ENCODE results near the gene ARHGAP31. TPM values are rescaled to one million over a fixed set of nuclear protein-coding genes. Genes with fewer than 3 reads are reported as not detected.
"Not testable (repeated sequence)": the region's sequence is repeated elsewhere in the genome, so short reads cannot be mapped to it uniquely, and the experiment has no call there.

The ARHGAP31 gene
- total RNA-seq, 6 experiments from 2014 or later: 1.6 to 8.7 (median 4.9) TPM

DNA sequence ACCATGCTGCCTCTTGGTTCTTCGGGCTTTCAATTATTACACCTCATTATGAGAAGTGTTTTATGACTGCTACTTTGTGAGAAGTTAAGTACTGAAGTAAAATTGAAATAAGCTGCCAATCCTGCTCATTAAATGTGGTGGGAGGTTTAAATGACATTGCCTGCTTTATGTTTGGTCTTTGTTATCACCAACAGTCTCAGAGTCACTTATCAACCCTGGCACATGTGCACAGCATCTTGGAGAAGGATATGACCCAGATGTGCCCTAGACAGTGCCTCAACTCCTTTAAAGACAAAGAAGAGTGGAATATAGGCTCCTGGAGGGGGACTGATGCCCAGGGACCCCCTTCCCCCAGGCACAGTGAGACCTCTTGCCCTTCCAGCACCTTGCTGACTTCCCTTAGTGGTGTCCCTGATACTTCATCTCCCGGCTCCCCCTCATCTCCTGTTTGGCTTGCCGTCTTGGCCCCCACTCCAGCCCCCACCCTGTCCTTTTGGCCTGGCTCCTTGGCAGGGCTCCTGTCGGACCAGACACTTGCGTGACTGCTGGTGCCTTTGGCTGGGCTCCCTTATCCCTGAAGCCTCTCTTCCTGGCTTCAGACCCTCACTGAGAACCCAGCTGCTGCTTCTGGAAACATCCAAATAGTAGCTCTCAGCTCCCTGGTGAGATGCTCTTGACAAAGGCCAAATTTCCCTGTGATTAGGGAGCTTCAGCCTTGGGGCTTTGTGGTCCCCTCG, 39.8 kb downstream of the ARHGAP31 start:
- intact Hi-C loops (cut with DNase I): no loop called here
- H3K27me3 ChIP-seq: no peaks in the 10 kb centered on the region
- no peak for DNase-seq

DNA sequence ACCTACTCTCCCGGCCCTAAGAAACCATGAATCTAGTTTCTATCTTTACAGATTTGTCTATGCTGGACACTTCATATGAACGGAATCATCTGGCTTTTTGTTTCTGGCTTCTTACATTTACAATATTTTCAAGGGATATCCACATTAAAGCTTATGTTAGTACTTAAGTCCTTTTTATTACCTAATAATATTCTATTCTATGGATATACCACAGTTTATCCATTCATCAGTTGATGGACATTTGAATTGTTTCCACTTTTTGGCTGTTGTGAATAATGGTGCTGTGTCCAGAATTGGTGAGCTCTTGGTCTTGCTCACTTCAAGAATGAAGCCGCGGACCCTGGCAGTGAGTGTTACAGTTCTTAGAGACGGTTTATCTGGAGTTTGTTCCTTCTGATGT, 42.6 kb downstream of the ARHGAP31 start:
- Histone ChIP-seq H3K36me3 (no peaks in the 10 kb centered on the region), H3K4me1 (peaks cover 0 to 3% (median 0%) of the 10 kb centered on the region in 4 donors), H3K9me3 (no peaks in the 10 kb centered on the region), H3K4me3 (no peak overlapping the region), H3K27ac (no peak overlapping the region), H3K27me3 (no peaks in the 10 kb centered on the region)
- no peak for ATAC-seq
- 88% methylated on average over 5 of the region's 5 CpGs for WGBS (ENCODE audit: insufficient coverage, low coverage, low lambda C conversion rate, missing lambda C conversion rate)
- intact Hi-C loops (cut with DNase I): no loop called here
- DNase-seq: no peak
- no peak for TF ChIP-seq POLR2A (IDR thresholded peaks at IDR 0.05)
- no peak for TF ChIP-seq CTCF (IDR thresholded peaks at IDR 0.05)

More for the DNA sequence above, 39.8 kb downstream of the ARHGAP31 start:
- ATAC-seq: peak in 1 of 4 donors; percentile 21
- Histone ChIP-seq H3K4me1 (peaks cover 0 to 3% (median 0%) of the 10 kb centered on the region in 4 donors), H3K27ac (no peak overlapping the region), H3K9me3 (no peaks in the 10 kb centered on the region), H3K4me3 (no peak overlapping the region), H3K36me3 (no peaks in the 10 kb centered on the region)
- WGBS (ENCODE audit: insufficient coverage, low coverage, low lambda C conversion rate, missing lambda C conversion rate): 71% methylated on average over 3 of the region's 6 CpGs
- TF ChIP-seq CTCF (IDR thresholded peaks at IDR 0.05): no peak
- TF ChIP-seq POLR2A (IDR thresholded peaks at IDR 0.05): no peak

DNA sequence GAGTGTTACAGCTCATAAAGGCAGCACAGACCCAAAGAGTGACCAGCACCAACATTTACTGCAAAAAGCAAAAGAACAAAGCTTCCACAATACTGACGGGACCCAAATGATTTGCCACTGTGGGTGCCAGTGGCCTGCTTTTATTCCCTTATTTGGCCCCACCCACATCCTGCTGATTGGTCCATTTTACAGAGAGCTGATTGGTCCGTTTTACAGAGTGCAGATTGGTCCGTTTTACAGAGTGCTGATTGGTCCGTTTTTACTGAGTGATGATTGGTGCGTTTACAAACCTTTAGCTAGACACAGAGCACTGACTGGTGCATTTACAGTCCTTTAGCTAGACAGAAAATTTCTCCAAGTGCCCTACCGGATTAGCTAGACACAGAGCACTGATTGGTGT, 43.2 kb downstream of the ARHGAP31 start:
- intact Hi-C loops (cut with DNase I); H3K27ac ChIP-seq; H3K4me1 ChIP-seq; H3K27me3 ChIP-seq; H3K9me3 ChIP-seq; H3K36me3 ChIP-seq; H3K4me3 ChIP-seq; ATAC-seq; DNase-seq: not testable (repeated sequence)
- WGBS (ENCODE audit: insufficient coverage, low coverage, low lambda C conversion rate, missing lambda C conversion rate): 62% methylated on average over 4 of the region's 6 CpGs

GRCh38 chr3:119338754-119339153, 44.6 kb downstream of the ARHGAP31 start:
- H3K4me3 ChIP-seq: no peak overlapping the region
- DNase-seq: no peak
- ATAC-seq: no peak
- H3K36me3 ChIP-seq: no peaks in the 10 kb centered on the region
- no peak overlapping the region for H3K27ac ChIP-seq
- H3K4me1 ChIP-seq: no peaks in the 10 kb centered on the region
- no peaks in the 10 kb centered on the region for H3K27me3 ChIP-seq
- no peak for TF ChIP-seq POLR2A (IDR thresholded peaks at IDR 0.05)
- TF ChIP-seq CTCF (IDR thresholded peaks at IDR 0.05): no peak
- no peaks in the 10 kb centered on the region for H3K9me3 ChIP-seq
- intact Hi-C loops (cut with DNase I): no loop called here

GRCh38 chr3:119340014-119340413, 45.8 kb downstream of the ARHGAP31 start:
- no peak for ATAC-seq
- Histone ChIP-seq H3K27me3 (no peaks in the 10 kb centered on the region), H3K4me3 (no peak overlapping the region), H3K27ac (no peak overlapping the region), H3K9me3 (no peaks in the 10 kb centered on the region), H3K36me3 (no peaks in the 10 kb centered on the region), H3K4me1 (no peaks in the 10 kb centered on the region)
- no peak for DNase-seq
- 57% methylated on average over 1 of the region's 1 CpG for WGBS (ENCODE audit: insufficient coverage, low coverage, low lambda C conversion rate, missing lambda C conversion rate)
- TF ChIP-seq POLR2A (IDR thresholded peaks at IDR 0.05) (no peak), CTCF (IDR thresholded peaks at IDR 0.05) (no peak)
- intact Hi-C loops (cut with DNase I): no loop called here

Data from right lobe of liver (tissue), 6 donors.